NCI-H2227 treated with DMSO at 0.1 percent for 48 hours (cell line): ENCODE results near the gene MPC2.
"Not testable (repeated sequence)": the region's sequence is repeated elsewhere in the genome, so short reads cannot be mapped to it uniquely, and the experiment has no call there.

ENCODE experiments used
- DNase-seq: peaks from one replicate; lab custom pipeline; 2025; lab: John Stamatoyannopoulos, UW

MPC2 gene

GRCh38 chr1:167904652-167905130, 32.2 kb downstream of the MPC2 start:
- DNase-seq, result no peak

DNA sequence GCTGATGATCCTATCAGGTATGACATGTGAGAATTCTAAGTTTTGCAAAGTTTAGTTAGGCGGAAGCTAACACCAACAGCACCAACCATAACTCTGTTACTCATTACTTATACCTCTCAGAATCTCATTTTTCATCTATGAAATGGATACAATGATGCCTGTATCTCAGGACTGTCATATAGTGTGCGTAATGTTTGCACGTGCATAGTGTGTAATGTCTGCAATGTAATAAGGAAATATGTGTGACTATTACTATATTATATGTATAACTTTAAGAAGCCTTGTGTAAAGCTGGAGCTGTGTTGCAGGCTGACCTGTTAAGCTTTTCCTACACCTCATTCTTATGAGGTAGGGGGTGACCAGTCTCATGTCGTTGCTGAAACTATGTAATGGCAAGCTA, 36.0 kb downstream of the MPC2 start:
- no peak for DNase-seq

DNA sequence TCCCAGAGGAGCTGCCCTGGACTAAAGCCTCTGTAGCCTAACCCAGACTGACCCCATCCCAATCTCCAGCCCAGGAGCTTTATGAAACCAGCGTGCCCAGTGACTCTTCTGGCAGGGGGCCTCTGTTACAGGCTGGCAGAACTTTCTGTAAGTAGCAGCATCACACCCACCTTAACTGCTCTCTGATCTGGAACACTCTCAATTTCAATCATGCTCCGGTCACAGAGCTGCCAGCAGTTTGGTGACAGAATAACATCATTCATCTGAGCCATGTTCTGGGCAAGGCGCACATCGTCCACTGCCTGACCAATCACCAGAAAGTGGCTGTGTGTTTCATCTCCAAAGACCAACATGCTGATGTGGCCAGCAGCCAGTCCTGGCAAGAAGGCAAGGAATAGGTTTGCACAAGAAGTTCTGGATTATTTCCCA, 37.6 kb downstream of the MPC2 start:
- DNase-seq, result no peak

- no peak for DNase-seq
Observed at GRCh38 chr1:167898578-167899222, 38.2 kb downstream of the MPC2 start.

DNA sequence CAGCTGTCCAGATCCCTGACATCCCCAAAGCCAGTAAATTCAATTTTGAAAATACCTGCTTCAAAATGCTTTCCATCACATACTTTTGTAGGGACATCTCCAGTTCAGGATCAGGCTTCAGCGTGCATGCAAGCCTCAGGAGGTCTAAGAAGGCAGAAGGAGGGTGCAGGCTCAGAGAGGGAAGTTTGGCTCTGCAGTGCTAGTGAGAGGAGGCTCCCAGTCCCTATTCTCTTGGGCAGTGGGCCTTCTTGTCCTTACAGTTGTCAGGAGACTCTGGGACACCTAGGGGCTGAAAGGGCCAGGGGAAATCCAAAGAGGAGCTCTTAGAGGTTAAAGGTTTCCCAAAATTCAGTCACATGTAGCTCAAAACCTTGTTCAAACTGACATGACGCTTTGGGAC, 43.1 kb downstream of the MPC2 start:
- DNase-seq, result no peak

DNA sequence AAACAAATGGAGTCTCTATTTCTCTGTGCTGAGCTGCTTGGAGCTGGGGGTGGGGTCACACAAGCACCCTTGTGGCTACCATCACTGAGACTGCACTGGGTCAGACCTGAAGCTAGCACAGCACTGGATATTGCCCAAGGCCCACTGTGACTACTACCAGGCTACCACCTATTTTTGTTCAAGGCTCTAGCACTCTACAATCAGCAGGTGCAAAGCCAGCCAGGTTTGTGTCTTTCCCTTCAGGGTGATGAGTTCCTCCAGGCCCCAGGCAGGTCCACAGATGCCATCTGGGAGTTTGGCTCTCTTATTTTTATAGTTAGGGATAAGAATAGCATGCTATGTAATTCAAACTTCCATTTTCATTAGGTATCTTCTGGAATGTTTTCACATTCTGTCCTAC, 46.5 kb downstream of the MPC2 start:
- no peak for DNase-seq

- DNase-seq, result not testable (repeated sequence)
Observed at GRCh38 chr1:167887187-167887586, 49.7 kb downstream of the MPC2 start.

- DNase-seq, result no peak
Observed at GRCh38 chr1:167882376-167882775, 54.5 kb downstream of the MPC2 start.

DNA sequence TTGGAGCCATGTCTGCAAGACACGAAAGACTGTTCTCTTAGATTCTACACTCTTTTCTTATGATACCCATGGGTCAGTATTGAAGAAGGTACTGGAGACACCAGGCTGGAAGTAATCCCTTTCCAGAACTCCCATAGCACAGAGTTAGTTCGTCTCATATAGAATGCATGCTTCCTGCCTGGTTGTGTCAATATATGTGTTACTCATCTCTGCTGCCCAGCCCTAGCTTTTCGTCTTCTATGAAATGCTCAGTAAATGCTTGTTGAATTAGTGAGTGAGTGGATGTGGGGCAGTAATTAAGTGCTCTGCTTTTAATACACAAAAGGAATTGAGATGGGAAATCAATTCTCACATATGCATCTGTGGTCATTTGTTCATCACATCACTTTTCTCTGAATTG, 55.1 kb downstream of the MPC2 start:
- no peak for DNase-seq

GRCh38 chr1:167881069-167881468, 55.8 kb downstream of the MPC2 start:
- no peak for DNase-seq

DNA sequence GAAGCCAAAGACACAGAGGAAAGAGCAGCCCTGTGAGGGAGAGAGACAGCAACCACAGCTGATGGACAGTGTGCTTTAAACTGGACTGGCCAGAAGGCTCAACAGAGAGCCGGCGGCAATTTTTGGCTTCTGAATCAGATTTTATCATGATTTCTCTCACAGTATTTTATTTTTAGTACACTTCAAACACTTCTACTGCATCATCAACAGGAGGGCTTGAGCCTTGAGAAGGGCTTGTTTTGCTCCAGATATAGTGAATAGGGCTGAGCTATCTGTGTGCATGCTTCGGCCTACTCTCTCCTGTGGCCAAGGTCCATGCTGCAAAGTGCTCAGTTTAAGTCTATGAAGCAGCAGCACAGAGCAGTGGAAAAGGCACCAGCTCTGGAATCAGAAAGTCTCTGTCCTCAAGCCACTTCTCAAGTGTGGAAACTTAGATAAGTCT, 56.3 kb downstream of the MPC2 start:
- DNase-seq, result no peak

DNA sequence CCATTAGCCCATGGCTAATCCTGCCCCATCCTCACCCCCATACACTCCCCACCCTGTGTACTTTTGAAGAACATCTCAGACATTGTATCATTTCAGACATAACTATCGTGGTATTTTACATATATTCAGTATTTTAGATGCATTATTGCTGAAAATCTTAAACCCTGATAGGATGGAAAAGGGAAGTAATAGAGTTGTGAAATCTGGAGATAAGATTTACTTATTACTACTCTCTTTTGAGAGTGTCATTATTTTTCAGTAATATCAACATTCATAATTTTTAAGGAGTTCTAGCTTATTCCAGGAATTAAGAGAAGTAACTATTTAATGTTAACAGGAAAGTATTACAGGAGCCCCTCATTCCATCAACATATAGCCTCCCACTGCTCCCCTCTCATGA, 57.4 kb downstream of the MPC2 start:
- no peak for DNase-seq

GRCh38 chr1:167878372-167879160, 58.3 kb downstream of the MPC2 start:
- DNase-seq, result no peak

GRCh38 chr1:167876597-167877175, 60.2 kb downstream of the MPC2 start:
- no peak for DNase-seq

DNA sequence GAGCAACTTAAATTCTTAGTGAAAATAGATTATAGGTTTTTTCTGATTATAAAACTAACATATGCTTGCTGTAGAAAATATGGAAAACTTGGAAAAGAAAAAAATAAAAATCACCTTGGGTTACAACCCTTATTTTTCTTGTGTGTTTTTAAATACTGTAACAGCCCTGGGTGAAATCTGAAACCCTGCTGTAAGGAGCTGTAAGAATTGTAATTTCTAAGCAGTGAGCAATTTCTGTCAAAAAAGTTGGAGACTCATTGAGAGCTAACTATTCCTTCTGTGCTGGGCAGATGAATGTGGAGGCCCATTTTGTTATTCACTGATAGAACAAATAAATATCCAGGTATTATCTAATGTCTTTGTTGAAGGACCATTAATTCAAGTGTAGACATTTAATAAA, 65.5 kb downstream of the MPC2 start:
- DNase-seq, result no peak

DNA sequence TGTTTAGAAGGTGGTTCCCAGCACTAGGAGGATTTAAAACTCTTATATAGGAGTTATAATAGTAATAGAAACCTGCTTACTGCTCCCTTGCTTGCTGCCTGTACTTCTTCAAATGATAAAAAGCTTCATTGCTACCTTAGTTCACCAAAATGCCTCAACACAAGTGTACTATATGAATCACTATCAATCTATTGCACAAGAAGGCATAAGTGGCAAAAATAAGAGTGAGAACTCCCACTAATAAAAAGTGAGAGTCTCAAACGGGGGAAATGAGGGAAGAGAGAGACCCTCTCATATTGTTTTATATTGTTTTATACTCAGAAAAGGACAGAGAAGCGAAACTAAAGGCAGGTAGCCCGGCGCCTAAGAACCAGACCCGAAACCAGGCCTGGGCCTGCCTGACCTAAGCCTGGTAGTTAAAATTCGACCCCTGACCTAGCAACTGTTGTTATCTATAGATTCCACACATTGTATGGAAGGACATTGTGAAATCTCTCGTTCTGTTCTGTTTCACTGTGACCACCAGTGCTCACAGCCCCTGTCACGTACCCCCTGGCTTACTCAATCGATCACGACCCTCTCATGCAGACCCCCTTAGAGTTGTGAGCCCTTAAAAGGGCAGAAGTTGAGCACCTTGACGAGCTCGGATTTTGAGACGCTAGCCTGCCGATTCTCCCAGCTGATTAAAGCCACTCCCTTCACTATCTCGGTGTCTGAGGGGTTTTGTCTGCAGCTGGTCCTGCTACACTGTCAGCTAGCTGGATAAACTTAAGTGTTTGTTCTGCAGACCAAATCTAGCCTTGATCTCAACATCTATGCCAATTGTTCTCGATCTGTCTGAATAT, 67.5 kb downstream of the MPC2 start:
- DNase-seq, result not testable (repeated sequence)

- DNase-seq, result not testable (repeated sequence)
Observed at GRCh38 chr1:167866739-167867414, 70.0 kb downstream of the MPC2 start.
